IgD-negative memory B cell (primary cell): ENCODE data around the gene CACNA2D3. TPM values are rescaled to one million over a fixed set of nuclear protein-coding genes. Genes with fewer than 3 reads are reported as not detected.
A peak's percentile ranks its signal among the peaks of the same experiment; 100 is the strongest.

Experiments
- H3K27ac Mint-ChIP-seq, 3 donors: one replicate each; pipeline ENCODE4 v1.8.0; 2020 to 2022; ENCODE audit warnings: mild to moderate bottlenecking in 3 of 3, mixed read lengths in 3 of 3, moderate library complexity in 1 of 3
- H3K27me3 Mint-ChIP-seq: one replicate; pipeline ENCODE4 v1.8.0; 2021; ENCODE audit warnings: mixed read lengths
- H3K36me3 Mint-ChIP-seq: one replicate; pipeline ENCODE4 v1.8.0; 2020; ENCODE audit warnings: mild to moderate bottlenecking, mixed read lengths
- H3K4me1 Mint-ChIP-seq, 3 donors: one replicate each; pipeline ENCODE4 v1.8.0; 2020 to 2022; ENCODE audit warnings: mixed read lengths in 3 of 3, mild to moderate bottlenecking in 1 of 3
- H3K4me3 Mint-ChIP-seq, 4 donors: one replicate each; pipeline ENCODE4 v1.8.0; 2020 to 2022; ENCODE audit warnings: mild to moderate bottlenecking in 4 of 4, mixed read lengths in 4 of 4, moderate library complexity in 3 of 4
- H3K9me3 Mint-ChIP-seq, 3 donors: one replicate each; pipeline ENCODE4 v1.8.0; 2020 to 2021; ENCODE audit warnings: mixed read lengths in 3 of 3, mild to moderate bottlenecking in 1 of 3
- polyA plus RNA-seq: library from polyadenylated mRNA; unstranded; fragments of 300-500 nt; fragmentation: Illumina TruSeq; gene quantifications from one replicate; pipeline ENCODE4 v1.2.3, GENCODE V29; 2021

Gene CACNA2D3
- polyA plus RNA-seq, 1 donor from 2014 or later, result not detected

DNA sequence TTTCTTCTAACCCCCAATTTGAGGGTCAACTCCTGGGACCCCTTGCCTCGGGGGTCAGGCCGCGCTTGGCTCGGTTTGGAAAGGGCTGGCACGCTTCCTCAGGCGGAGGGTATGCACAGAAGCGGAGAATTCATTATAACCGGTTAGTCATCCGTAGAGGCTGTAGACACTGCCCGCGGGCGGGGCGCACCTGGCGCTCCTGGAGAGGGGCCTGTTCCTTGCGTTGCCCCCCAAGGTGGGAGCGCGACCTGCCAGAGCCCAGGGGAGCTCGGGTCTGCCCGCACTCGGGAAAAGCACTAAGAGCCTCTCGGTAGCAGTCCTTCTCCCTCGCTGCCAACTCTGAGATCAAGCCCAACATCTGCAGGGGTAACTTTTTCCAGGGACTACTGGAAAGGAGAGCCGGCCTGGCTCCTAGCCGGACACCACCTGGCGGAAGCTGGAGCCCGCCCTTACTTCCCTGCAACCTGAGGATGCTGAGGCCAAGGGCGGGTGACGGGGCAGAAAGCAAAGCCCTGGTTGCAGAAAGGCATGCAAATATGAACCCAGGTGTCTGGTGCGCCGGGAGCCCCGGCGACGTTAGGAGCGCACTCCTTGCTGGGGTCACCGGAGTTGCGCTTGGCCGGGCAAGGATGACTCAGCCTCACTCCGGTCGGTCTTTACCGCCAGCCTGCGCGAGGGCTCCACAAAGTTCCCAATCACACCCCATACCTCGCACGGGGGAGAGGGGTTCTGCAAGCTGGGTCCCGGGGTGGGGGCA, 1.5 kb upstream of the CACNA2D3 start:
- H3K27me3 Mint-ChIP-seq, result peaks cover 39% of the 10 kb centered on the region
- peak overlapping the region in 2 of 4 donors; percentile 81 to 89 for H3K4me3 Mint-ChIP-seq
- peaks cover 2 to 11% (median 4%) of the 10 kb centered on the region in 3 donors for H3K4me1 Mint-ChIP-seq
- no peaks in the 10 kb centered on the region for H3K36me3 Mint-ChIP-seq
- H3K9me3 Mint-ChIP-seq, result peaks cover 4 to 7% (median 5%) of the 10 kb centered on the region in 3 donors
- H3K27ac Mint-ChIP-seq, result no peak overlapping the region

DNA sequence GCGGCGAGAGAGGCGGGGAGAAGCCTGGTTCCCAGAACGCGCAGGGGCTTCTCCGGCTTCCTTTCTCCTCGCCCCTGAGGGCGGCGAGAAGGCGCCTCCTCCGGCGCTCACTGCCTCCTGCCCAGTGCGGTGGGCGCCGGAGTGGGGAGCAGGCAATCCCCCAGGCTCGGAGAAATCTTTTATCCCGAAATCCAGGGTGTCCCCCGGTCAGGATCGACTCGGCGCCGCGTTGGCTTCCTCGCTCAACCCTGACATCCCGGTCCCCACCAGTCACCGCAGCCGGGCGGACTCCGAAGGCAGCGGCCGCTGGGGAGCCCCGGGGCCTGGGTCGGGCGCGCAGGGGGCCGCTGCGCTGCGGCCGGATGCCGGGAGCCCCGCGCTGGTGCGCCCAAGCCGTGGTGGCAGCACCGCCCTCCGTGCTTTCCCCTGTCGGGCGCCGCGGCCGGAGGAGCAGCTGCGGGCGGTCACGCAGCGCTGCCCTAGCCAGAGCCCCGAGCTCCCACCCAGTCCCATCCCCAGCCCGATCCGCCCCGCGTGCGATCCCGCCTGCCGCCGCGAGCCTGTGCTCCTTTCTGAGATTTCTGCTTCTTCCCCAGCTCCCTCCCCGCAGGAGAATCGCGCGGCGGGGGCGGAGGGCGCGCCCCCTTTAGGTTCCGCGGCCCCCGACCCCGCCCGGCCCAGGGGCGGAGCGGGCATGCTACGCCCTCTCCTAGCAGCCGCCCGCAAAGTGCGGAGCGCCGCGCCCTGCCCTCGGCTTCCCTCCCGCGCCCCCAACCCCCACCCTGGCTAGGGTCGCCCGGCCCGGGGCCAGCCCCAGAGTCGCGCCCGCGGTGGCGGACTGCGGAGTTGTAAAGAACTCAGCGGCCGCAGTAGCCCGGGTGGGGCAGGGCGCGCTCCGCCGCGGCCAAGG, 683 bp upstream of the CACNA2D3 start:
- Mint-ChIP-seq H3K27me3 (peaks cover 39% of the 10 kb centered on the region), H3K36me3 (no peaks in the 10 kb centered on the region), H3K9me3 (no peaks in the 10 kb centered on the region)

DNA sequence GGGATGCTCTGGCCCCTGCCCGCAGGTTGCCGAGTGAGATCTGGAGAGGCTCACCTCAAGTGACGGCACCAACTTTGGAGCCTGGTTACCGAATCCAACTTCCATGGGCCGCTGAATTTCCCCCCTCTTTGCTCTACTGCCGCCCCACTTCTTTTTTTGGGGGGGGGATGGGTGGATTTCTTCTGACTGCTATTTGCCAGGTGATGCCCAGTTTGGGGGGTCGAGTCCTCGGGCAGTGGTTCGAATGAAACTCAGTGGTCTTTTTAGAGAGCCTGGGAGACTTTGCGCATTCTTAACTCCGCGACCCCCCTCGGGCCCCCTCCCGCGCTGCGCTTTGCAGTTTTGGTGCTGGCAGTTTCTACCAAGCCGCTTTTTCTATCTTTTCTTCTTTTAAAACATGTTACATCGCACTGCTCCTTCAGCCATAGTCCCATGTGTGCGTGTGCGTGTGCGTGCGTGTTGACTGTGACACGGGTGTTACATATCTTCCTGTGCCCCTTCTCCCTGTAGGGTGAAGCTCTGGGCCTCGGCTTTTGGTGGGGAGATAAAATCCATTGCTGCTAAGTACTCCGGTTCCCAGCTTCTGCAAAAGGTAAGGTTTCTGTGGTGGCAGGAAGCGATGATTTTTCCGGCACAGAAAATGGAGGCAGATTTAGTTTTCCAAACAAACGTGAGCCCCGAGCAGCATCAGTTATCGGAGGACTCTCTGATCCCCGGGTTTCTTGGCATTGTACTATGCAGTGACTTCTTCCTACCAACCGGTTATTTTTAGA, 837 bp downstream of the CACNA2D3 start:
- no peaks in the 10 kb centered on the region for H3K36me3 Mint-ChIP-seq
- peaks cover 34% of the 10 kb centered on the region for H3K27me3 Mint-ChIP-seq
- no peaks in the 10 kb centered on the region for H3K9me3 Mint-ChIP-seq
- H3K4me3 Mint-ChIP-seq, result peak overlapping the region; percentile 32 to 86 (median 73)
- H3K27ac Mint-ChIP-seq, result no peak overlapping the region
- H3K4me1 Mint-ChIP-seq, result peaks cover 2 to 11% (median 4%) of the 10 kb centered on the region in 3 donors

More for the DNA sequence above, 683 bp upstream of the CACNA2D3 start:
- H3K4me1 Mint-ChIP-seq, result peaks cover 2 to 11% (median 4%) of the 10 kb centered on the region in 3 donors
- H3K27ac Mint-ChIP-seq, result no peak overlapping the region
- H3K4me3 Mint-ChIP-seq, result no peak overlapping the region

DNA sequence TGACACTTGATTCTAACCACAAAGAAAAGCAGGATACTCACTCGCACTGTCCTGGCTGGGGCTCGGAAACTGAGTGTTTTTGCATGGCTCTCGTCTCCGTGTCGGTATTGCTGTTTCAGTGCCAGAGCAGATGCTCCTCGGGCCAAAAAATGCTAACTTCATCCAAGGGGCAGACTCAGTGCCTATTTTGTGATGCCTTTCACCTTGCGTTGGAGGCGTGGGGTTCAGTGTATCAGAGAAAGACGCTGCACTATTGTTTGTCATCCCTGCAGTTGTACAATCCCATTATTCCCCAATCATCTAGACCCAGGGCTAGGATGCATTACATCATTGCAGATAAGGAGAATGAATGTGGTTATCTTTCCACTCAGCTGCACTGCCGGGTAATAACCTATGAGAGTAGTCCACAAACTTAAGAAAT, 1.4 kb downstream of the CACNA2D3 start:
- peaks cover 34% of the 10 kb centered on the region for H3K27me3 Mint-ChIP-seq
- no peak overlapping the region for H3K27ac Mint-ChIP-seq
- peak overlapping the region; percentile 32 to 82 (median 62) for H3K4me3 Mint-ChIP-seq
- peaks cover 2 to 11% (median 4%) of the 10 kb centered on the region in 3 donors for H3K4me1 Mint-ChIP-seq
- H3K36me3 Mint-ChIP-seq, result no peaks in the 10 kb centered on the region
- no peaks in the 10 kb centered on the region for H3K9me3 Mint-ChIP-seq

DNA sequence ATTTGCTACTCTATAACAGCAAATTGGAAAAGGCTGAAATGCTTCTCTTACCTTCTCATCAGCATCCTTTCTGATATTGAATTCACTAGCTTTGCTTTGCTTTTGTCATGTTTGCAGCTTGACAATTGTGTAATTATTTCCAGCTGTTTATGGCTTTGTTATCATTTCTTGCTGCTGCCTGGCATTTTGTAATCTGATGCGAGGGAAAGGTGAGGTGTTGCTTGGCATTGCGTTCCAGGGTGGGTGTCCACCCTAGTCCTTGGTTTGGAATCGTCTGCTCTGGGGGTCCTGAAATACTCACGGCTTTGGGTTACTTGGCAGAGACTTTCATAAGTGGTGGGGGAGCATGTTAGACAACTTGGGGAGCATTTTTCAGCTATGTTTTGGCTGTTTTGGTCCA, 2.9 kb downstream of the CACNA2D3 start:
- no peaks in the 10 kb centered on the region for H3K9me3 Mint-ChIP-seq
- H3K4me1 Mint-ChIP-seq, result peaks cover 2 to 10% (median 4%) of the 10 kb centered on the region in 3 donors
- H3K27me3 Mint-ChIP-seq, result peaks cover 25% of the 10 kb centered on the region
- no peak overlapping the region for H3K27ac Mint-ChIP-seq
- no peak overlapping the region for H3K4me3 Mint-ChIP-seq
- H3K36me3 Mint-ChIP-seq, result no peaks in the 10 kb centered on the region

DNA sequence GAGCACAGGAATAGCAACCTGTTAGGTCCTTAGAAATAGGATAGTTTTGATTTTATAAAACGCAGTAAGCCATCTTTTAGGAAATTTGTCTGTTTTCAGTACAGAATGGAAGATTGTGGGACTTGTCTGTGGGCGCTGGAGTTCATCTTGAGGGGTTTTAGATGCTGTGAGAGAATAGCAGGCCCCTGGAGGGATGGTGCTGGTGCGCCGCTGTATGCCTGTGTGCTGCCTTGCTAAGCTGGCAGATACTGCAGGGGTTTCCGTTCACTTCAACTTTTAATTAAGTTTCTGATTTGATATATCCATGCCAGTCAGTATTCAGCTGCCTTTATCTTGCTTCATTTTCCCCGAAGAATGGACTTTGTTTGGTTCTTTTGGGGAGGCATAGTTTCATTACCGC, 4.2 kb downstream of the CACNA2D3 start:
- H3K9me3 Mint-ChIP-seq, result no peaks in the 10 kb centered on the region
- no peak overlapping the region for H3K4me3 Mint-ChIP-seq
- peaks cover 2 to 7% (median 4%) of the 10 kb centered on the region in 3 donors for H3K4me1 Mint-ChIP-seq
- H3K27ac Mint-ChIP-seq, result no peak overlapping the region
- no peaks in the 10 kb centered on the region for H3K36me3 Mint-ChIP-seq
- peaks cover 17% of the 10 kb centered on the region for H3K27me3 Mint-ChIP-seq

DNA sequence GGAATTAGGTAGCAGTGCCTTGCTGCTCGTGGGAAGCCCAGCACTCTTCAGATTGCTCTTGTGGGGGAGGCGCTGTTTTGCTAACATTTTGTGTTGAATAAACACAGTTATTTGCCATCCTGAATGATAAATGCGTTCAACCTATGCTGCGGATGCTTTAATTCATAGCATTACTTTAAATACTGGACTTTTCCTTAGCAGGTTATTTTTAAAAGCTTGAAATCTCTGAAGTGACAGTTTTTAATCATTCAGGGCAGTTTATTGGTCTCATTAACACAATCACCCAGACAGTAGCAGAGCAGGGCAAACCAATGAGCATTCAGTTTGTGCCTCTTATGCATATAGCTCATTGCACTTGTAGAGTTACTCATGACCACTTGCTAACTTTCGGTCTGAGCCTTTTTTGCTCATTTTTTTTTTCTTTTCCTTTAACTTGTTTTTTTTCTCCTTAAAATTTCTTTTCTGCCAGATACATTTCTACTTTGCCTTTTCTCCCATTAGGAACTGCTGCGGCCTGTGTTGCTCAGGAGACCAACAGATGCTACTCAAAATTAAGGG, 5.2 kb downstream of the CACNA2D3 start:
- Mint-ChIP-seq H3K36me3 (no peaks in the 10 kb centered on the region), H3K27me3 (peaks cover 17% of the 10 kb centered on the region), H3K4me3 (no peak overlapping the region), H3K9me3 (no peaks in the 10 kb centered on the region), H3K4me1 (peaks cover 2 to 7% (median 4%) of the 10 kb centered on the region in 3 donors), H3K27ac (no peak overlapping the region)

DNA sequence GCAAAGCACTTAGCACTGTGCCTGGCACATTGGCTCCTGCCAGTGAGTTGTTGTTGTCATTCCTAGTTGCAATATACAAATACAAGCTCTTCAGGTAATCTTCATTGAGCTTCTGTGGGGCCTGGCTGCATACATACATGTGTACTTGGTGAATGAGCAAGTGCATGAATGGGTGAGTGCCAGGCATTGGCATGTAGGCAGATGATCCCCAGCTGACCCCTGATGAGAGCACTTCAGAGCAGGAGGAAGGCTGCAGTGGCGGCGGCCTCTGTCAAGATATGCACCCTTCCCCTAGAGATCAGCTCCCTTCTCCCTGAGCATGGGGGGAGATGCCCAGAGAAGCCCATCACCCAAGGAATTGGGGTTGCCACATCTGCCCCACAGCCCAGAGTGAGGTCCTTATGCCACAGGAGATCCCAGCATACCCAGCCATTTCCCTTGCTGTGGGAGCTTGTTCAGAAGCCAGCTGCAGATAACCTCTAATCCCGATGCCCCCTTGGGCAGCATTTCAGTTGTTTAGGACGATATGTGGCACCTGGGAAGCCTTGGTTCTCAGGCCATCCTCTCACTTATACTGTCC, 8.8 kb downstream of the CACNA2D3 start:
- H3K4me3 Mint-ChIP-seq, result no peak overlapping the region
- H3K9me3 Mint-ChIP-seq, result no peaks in the 10 kb centered on the region
- no peak overlapping the region for H3K27ac Mint-ChIP-seq
- peaks cover 4% of the 10 kb centered on the region for H3K27me3 Mint-ChIP-seq
- peaks cover 1% of the 10 kb centered on the region for H3K36me3 Mint-ChIP-seq
- H3K4me1 Mint-ChIP-seq, result no peaks in the 10 kb centered on the region

DNA sequence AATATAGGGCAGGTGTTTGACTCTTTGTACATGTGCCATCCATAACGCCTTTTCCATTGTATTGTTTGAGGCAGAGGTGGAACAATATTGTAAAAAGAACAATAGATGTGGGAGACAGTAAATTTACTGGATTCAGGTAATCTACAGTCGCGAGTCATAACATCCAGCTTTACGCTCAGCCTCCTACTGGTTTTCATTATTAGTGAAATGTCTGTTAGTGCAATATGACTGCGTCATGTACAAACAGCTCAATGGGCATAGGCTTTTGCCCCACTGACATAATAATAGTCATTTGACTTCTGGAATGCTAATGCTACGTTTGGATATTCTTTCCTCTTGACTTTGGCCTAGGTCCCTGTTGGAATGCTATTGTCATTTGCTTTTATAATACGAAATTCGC, 9.5 kb downstream of the CACNA2D3 start:
- Mint-ChIP-seq H3K4me3 (no peak overlapping the region), H3K36me3 (peaks cover 1% of the 10 kb centered on the region), H3K9me3 (no peaks in the 10 kb centered on the region), H3K27ac (no peak overlapping the region), H3K27me3 (peaks cover 4% of the 10 kb centered on the region), H3K4me1 (no peaks in the 10 kb centered on the region)

DNA sequence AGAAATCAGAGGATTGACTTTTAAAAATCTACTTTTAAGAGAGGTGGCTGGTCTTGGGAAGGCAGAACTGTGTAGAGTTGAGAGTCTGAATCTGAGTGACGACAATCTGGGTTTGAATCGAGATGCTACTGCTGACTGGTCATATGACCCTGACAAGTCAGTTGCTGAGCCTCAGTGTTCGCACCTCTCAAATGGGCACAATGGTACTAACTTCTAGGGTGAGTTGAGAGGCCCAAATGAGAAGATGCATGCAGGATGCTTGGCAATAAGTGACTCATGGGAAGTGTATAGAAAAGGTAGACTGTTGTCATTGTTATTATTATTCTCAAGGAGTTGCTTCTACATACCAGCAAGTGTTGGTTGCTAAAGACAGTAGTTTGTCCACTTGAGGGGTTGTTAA, 10.3 kb downstream of the CACNA2D3 start:
- H3K4me3 Mint-ChIP-seq, result no peak overlapping the region
- H3K36me3 Mint-ChIP-seq, result peaks cover 1% of the 10 kb centered on the region
- H3K9me3 Mint-ChIP-seq, result no peaks in the 10 kb centered on the region
- no peaks in the 10 kb centered on the region for H3K4me1 Mint-ChIP-seq
- peak overlapping the region in 1 of 3 donors; percentile 14 for H3K27ac Mint-ChIP-seq
- H3K27me3 Mint-ChIP-seq, result peaks cover 4% of the 10 kb centered on the region

DNA sequence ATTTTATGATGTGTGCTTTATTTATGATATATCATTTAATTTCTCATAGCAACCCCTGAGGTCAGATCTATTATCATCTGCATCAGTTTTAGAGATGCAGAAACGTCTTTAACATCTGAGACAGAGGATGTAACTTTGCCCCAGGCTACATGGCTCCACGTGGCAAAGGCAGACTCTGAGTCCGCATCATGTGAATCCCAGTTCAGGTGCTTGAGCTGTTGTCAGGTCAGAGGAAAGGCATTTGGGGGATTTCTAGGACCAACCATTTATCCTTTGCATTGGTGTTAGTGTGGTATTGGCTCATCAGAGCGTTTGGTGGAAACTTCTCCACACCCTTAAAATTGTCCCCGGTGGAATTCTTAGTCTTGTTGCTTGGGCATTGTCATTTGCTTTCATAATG, 10.8 kb downstream of the CACNA2D3 start:
- no peak overlapping the region for H3K27ac Mint-ChIP-seq
- no peaks in the 10 kb centered on the region for H3K9me3 Mint-ChIP-seq
- H3K4me1 Mint-ChIP-seq, result no peaks in the 10 kb centered on the region
- no peak overlapping the region for H3K4me3 Mint-ChIP-seq
- peaks cover 4% of the 10 kb centered on the region for H3K27me3 Mint-ChIP-seq
- H3K36me3 Mint-ChIP-seq, result peaks cover 1% of the 10 kb centered on the region

DNA sequence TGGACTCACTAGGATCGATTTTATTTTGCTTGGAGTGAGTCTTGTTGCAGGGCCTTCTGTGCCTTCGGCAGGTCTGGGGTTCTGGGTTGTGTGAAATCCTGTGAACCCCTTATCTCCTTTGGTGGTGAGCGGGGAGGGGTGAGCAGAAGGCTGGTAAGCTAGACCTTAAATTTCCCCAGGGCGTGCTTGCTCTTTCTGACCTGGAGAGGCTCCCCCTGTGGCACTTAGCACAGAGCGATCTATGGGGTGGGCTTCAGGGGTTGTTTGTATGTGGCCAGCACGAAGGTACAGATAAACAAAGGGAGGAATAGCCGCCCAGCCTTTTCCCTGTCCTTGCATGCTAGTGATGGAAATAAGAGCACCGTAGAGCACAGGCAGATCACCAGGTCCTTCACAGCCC, 11.8 kb downstream of the CACNA2D3 start:
- Mint-ChIP-seq H3K36me3 (peaks cover 1% of the 10 kb centered on the region), H3K4me3 (no peak overlapping the region), H3K27ac (no peak overlapping the region), H3K4me1 (no peaks in the 10 kb centered on the region), H3K9me3 (no peaks in the 10 kb centered on the region), H3K27me3 (peaks cover 4% of the 10 kb centered on the region)

DNA sequence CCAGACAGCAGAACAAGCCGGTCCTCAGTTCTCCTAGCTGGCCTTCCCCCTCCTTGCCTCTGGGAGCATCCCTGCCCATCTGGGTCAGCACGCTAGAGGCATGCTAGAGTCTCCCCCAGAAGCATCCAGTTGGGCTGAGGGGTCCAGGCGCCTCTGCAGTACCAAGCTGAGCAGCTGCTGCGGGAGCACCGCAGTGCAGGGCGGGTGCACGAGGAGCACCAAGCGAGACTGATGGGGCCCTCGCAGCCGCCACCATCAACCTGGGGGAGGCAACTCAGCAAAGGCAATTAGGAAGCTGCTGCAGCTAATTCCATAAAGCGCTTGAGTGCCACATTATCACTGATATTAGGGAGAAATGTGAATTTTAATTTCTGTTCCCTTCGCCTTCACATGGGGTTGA, 12.4 kb downstream of the CACNA2D3 start:
- Mint-ChIP-seq H3K27ac (no peak overlapping the region), H3K9me3 (no peaks in the 10 kb centered on the region), H3K4me1 (no peaks in the 10 kb centered on the region), H3K36me3 (peaks cover 1% of the 10 kb centered on the region), H3K4me3 (no peak overlapping the region), H3K27me3 (peaks cover 4% of the 10 kb centered on the region)

DNA sequence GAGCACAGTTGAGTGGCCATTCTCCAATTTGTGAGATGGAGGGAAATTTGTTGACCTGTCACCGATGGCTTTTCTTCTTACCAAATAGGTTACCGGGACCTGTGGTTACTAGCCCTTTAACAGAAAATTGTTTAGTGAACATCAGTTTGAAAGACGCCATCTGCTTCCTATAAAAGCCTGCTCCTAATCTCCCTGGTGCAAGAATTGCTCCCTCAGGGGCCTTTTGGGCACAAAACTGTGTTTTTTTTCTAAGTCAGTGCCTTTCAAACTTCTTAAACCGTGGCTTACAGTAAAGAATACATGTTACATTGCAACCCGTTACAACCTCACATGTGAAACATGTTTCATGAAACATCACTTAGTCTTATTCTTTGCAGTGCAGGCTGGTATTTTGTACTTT, 15.0 kb downstream of the CACNA2D3 start:
- Mint-ChIP-seq H3K36me3 (peaks cover 1% of the 10 kb centered on the region), H3K27me3 (peaks cover 4% of the 10 kb centered on the region), H3K4me1 (no peaks in the 10 kb centered on the region), H3K27ac (no peak overlapping the region), H3K9me3 (no peaks in the 10 kb centered on the region), H3K4me3 (no peak overlapping the region)
